Smooth muscle cell (in vitro differentiated cells): ENCODE data around the gene TAL2. TPM values are rescaled to one million over a fixed set of nuclear protein-coding genes. Genes with fewer than 3 reads are reported as not detected.
"Not testable (repeated sequence)": the region's sequence is repeated elsewhere in the genome, so short reads cannot be mapped to it uniquely, and the experiment has no call there.

Source experiments
- DNase-seq: peaks from one replicate; lab custom pipeline; 2025; ENCODE audit not compliant: unreplicated experiment; lab: John Stamatoyannopoulos, UW
- H2AFZ ChIP-seq: fragments of 200-600 bp; sonication (generic); 2 replicates; pipeline ENCODE4 v1.6.0; 2016; ENCODE audit warnings: antibody characterized with exemption, low read depth, mild to moderate bottlenecking
- H3F3A ChIP-seq: fragments of 200-600 bp; sonication (generic); 2 replicates; pipeline ENCODE4 v1.6.0; 2017; ENCODE audit warnings: antibody characterized with exemption, low read depth
- H3K27ac ChIP-seq: fragments of 200-600 bp; sonication (generic); 2 replicates; pipeline ENCODE4 v1.5.1; 2016; ENCODE audit warnings: low read depth, mild to moderate bottlenecking
- H3K27me3 ChIP-seq: fragments of 200-600 bp; sonication (generic); 2 replicates; pipeline ENCODE4 v1.6.1; 2016; ENCODE audit warnings: low read depth, mild to moderate bottlenecking
- H3K36me3 ChIP-seq: fragments of 200-600 bp; sonication (generic); 2 replicates; pipeline ENCODE4 v1.5.1; 2016; ENCODE audit warnings: low read depth
- H3K4me1 ChIP-seq: fragments of 200-600 bp; sonication (generic); 2 replicates; pipeline ENCODE4 v1.5.1; 2016; ENCODE audit warnings: low read depth
- H3K4me2 ChIP-seq: fragments of 200-600 bp; sonication (generic); 2 replicates; pipeline ENCODE4 v1.6.0; 2016; ENCODE audit warnings: mild to moderate bottlenecking
- H3K4me3 ChIP-seq: fragments of 200-600 bp; sonication (generic); 2 replicates; pipeline ENCODE4 v1.5.1; 2016; ENCODE audit warnings: mild to moderate bottlenecking
- H3K79me2 ChIP-seq: fragments of 200-600 bp; sonication (generic); 2 replicates; pipeline ENCODE4 v1.6.0; 2016; ENCODE audit warnings: low read depth, mild to moderate bottlenecking
- H3K9ac ChIP-seq: fragments of 200-600 bp; sonication (generic); 2 replicates; pipeline ENCODE4 v1.6.0; 2016; ENCODE audit warnings: low read depth
- H3K9me3 ChIP-seq: fragments of 200-600 bp; sonication (generic); replicated peaks from 2 replicates; pipeline ENCODE4 v1.5.1; 2016; ENCODE audit warnings: low read depth
- H4K20me1 ChIP-seq: fragments of 200-600 bp; sonication (generic); 2 replicates; pipeline ENCODE4 v1.6.0; 2016; ENCODE audit warnings: low read depth
- whole genome bisulfite sequencing: methylation state at CpG from one replicate; pipeline ENCODE4 v1.1.7; 2016; ENCODE audit warnings: low lambda C conversion rate; 5-methylcytosine and 5-hydroxymethylcytosine counted together
- polyA plus RNA-seq: library from polyadenylated mRNA; unstranded; fragments of >200 nt; fragmentation: Nextera tagmentation; extraction: Ambion mirVana; gene quantifications from 2 replicates; pipeline ENCODE4 v1.2.1, GENCODE V29; 2016
- total RNA-seq: library from RNA; depleted of rRNA; stranded (reverse); fragments of >200 nt; gene quantifications from 2 replicates; pipeline ENCODE4 v1.2.3, GENCODE V29; 2014
- TF ChIP-seq, protein P1 (sequence below): fragments of 200-600 bp; sonication (generic); IDR thresholded peaks from 2 replicates; pipeline ENCODE4 v1.5.1; 2017; ENCODE audit warnings: borderline replicate concordance, mild to moderate bottlenecking, antibody characterized with exemption; ENCODE audit not compliant: insufficient read depth, poor library complexity, severe bottlenecking

Gene TAL2
- total and polyA plus RNA-seq, 2 experiments from 2014 or later: 0.49 to 0.59 TPM

DNA sequence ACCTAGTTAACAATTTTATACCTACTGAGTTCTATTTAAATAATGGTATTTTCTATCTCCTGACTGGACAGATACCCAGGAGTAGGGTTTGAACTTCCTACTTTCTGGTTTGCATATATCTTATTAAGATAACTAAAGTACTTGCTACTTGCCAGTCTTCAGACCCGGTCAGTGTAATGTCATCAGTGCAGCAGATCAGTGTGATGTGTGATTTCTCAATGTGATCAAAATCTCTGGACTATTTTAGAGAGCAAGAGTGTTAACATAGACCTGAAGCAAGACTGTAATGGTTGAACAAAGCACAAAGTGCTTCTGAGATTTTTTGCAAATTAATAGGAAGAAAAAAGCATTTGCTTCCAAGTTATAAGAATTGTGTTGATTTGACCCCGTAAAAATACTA, 38.9 kb downstream of the TAL2 start:
- Histone ChIP-seq H3K4me2 (no peak overlapping the region), H3K4me3 (no peak overlapping the region), H3K36me3 (no peaks in the 10 kb centered on the region), H3K79me2 (peaks cover 48% of the 10 kb centered on the region), H3K27ac (no peak overlapping the region), H3K27me3 (no peaks in the 10 kb centered on the region), H3F3A (no peaks in the 10 kb centered on the region), H3K9ac (no peak overlapping the region), H3K9me3 (no peaks in the 10 kb centered on the region), H3K4me1 (no peaks in the 10 kb centered on the region), H4K20me1 (no peaks in the 10 kb centered on the region), H2AFZ (no peak overlapping the region)
- TF ChIP-seq, protein P1, sequence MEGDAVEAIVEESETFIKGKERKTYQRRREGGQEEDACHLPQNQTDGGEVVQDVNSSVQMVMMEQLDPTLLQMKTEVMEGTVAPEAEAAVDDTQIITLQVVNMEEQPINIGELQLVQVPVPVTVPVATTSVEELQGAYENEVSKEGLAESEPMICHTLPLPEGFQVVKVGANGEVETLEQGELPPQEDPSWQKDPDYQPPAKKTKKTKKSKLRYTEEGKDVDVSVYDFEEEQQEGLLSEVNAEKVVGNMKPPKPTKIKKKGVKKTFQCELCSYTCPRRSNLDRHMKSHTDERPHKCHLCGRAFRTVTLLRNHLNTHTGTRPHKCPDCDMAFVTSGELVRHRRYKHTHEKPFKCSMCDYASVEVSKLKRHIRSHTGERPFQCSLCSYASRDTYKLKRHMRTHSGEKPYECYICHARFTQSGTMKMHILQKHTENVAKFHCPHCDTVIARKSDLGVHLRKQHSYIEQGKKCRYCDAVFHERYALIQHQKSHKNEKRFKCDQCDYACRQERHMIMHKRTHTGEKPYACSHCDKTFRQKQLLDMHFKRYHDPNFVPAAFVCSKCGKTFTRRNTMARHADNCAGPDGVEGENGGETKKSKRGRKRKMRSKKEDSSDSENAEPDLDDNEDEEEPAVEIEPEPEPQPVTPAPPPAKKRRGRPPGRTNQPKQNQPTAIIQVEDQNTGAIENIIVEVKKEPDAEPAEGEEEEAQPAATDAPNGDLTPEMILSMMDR: no peak
- DNase-seq: no peak
- 92% methylated on average over 2 of the region's 2 CpGs for WGBS

DNA sequence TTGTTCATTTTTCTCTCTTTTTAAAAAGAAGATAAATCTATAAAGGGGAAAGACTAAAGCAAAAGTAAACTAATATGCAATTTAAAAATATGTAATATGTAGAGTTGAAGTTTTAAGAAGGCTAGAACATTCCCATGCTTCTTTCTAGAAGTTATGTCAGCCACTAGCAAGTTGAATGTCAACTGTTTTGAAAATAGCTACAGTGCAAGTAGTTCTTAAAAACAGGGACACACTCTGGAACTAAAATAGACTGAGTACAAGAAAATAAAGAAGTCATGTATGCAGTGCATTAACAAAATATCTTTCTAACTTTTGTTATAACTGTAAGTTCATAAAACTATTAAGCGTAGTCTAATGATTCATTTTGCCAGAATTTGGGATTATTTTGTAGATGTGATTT, 40.0 kb downstream of the TAL2 start:
- Histone ChIP-seq H3F3A (no peaks in the 10 kb centered on the region), H3K27ac (no peak overlapping the region), H3K79me2 (peaks cover 38% of the 10 kb centered on the region), H3K4me2 (no peak overlapping the region), H3K36me3 (no peaks in the 10 kb centered on the region), H4K20me1 (no peaks in the 10 kb centered on the region), H3K9me3 (no peaks in the 10 kb centered on the region), H3K27me3 (no peaks in the 10 kb centered on the region), H3K4me1 (no peaks in the 10 kb centered on the region), H2AFZ (no peak overlapping the region), H3K4me3 (no peak overlapping the region), H3K9ac (no peak overlapping the region)
- DNase-seq: no peak
- TF ChIP-seq, protein P1: no peak
- 98% methylated on average over 1 of the region's 1 CpG for WGBS

DNA sequence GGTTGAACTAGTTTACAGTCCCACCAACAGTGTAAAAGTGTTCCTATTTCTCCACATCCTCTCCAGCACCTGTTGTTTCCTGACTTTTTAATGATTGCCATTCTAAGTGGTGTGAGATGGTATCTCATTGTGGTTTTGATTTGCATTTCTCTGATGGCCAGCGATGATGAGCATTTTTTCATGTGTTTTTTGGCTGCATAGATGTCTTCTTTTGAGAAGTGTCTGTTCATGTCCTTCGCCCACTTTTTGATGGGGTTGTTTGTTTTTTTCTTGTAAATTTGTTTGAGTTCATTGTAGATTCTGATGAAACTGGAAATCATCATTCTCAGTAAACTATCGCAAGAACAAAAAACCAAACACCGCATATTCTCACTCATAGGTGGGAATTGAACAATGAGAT, 41.4 kb downstream of the TAL2 start:
- 93% methylated on average over 4 of the region's 4 CpGs for WGBS
- H3K9ac ChIP-seq, DNase-seq, H2AFZ ChIP-seq, H3K9me3 ChIP-seq, H3F3A ChIP-seq, H3K4me3 ChIP-seq, H3K4me2 ChIP-seq, H3K36me3 ChIP-seq, H3K27me3 ChIP-seq, H3K4me1 ChIP-seq, H3K27ac ChIP-seq, H4K20me1 ChIP-seq: not testable (repeated sequence)
- peaks cover 34% of the 10 kb centered on the region for H3K79me2 ChIP-seq

DNA sequence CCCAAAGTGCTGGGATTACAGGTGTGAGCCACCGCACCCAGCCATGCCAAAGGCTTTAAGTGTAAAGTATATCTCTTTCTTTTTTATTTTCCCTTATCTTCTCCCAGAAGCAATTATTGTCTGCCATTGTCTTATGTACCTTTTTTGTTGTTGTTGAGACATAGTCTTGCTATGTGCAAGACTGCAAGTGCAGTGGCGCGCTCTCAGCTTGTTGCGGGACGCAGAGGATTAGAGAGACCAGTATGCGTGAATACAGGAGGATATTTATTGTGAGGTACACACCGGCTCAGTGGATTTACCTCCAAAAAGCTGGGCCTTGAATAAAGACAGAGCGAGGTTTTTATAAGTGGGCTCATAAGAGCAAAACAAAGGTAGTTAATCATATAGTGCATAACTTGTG, 43.9 kb downstream of the TAL2 start:
- TF ChIP-seq, protein P1: no peak
- Histone ChIP-seq H2AFZ (no peak overlapping the region), H3K4me1 (no peaks in the 10 kb centered on the region), H3K27me3 (no peaks in the 10 kb centered on the region), H3K27ac (no peak overlapping the region), H3K36me3 (no peaks in the 10 kb centered on the region), H4K20me1 (no peaks in the 10 kb centered on the region), H3K4me2 (no peak overlapping the region), H3K79me2 (peaks cover 16% of the 10 kb centered on the region), H3K9ac (no peak overlapping the region), H3F3A (no peaks in the 10 kb centered on the region), H3K4me3 (no peak overlapping the region), H3K9me3 (no peaks in the 10 kb centered on the region)
- 97% methylated on average over 8 of the region's 8 CpGs for WGBS
- DNase-seq: no peak
